K562 (cell line): ENCODE data around the gene CHRNA3. TPM values are rescaled to one million over a fixed set of nuclear protein-coding genes. Genes with fewer than 3 reads are reported as not detected.

Source experiments
- ATF7 ChIP-seq: fragments of 450-650 bp; IDR thresholded peaks from 2 replicates; pipeline ENCODE4 v1.7.1; 2014; ENCODE audit warnings: mild to moderate bottlenecking, moderate library complexity
- CCNT2 ChIP-seq: IDR thresholded peaks from 2 replicates; pipeline ENCODE4 v1.6.1; 2011; ENCODE audit warnings: borderline replicate concordance, low read depth, mild to moderate bottlenecking, moderate library complexity, mixed read lengths, low read length; ENCODE audit not compliant: insufficient read length; ENCODE audit errors: extremely low read depth
- FOXP1 ChIP-seq: sonication (generic); formaldehyde crosslinking; IDR thresholded peaks from 2 replicates; pipeline ENCODE4 v1.8.0; 2022; ENCODE audit warnings: mild to moderate bottlenecking, missing genetic modification reagents
- KDM2B ChIP-seq: fragments of 250-450 bp; sonication (Bioruptor Pico); IDR thresholded peaks from 2 replicates; pipeline ENCODE4 v1.8.0; 2021; ENCODE audit warnings: mild to moderate bottlenecking, moderate library complexity
- KDM4B ChIP-seq, 2 experiments: fragments of 450-650 bp in 1 of 2; sonication (generic) in 1 of 2; IDR thresholded peaks; 2 replicates each; pipeline ENCODE4 v1.6.1; 2016 to 2017; ENCODE audit warnings: borderline replicate concordance in 2 of 2, antibody characterized with exemption in 1 of 2, low read depth in 1 of 2, mild to moderate bottlenecking in 1 of 2
- L3MBTL2 ChIP-seq: fragments of 450-650 bp; IDR thresholded peaks from 2 replicates; pipeline ENCODE4 v1.6.1; 2016; ENCODE audit warnings: mild to moderate bottlenecking, moderate library complexity
- MECOM ChIP-seq: fragments of 250-450 bp; sonication (Bioruptor Pico); IDR thresholded peaks from 2 replicates; pipeline ENCODE4 v1.8.0; 2022; ENCODE audit warnings: inconsistent platforms
- MEIS2 ChIP-seq: fragments of 450-650 bp; IDR thresholded peaks from 2 replicates; pipeline ENCODE4 v1.6.1; 2014; ENCODE audit warnings: mild to moderate bottlenecking; ENCODE audit not compliant: partially characterized antibody
- RCOR1 ChIP-seq, 2 experiments: IDR thresholded peaks; 2 replicates each; pipeline ENCODE4 v1.6.1; 2012; ENCODE audit warnings: low read depth in 2 of 2, low read length in 2 of 2, borderline replicate concordance in 1 of 2, improper control_type of control experiment in 1 of 2
- ZNF639 ChIP-seq, 2 experiments: fragments of 200-800 bp in 1 of 2; sonication (Bioruptor generic) in 1 of 2; sonication (generic) in 1 of 2; formaldehyde crosslinking in 1 of 2; IDR thresholded peaks in 1 of 2; conservative IDR thresholded peaks in 1 of 2; 2 replicates each; pipeline versions ENCODE4 v1.5.0 to v1.6.1; 2016 to 2020; ENCODE audit warnings: missing compliant biosample characterization in 1 of 2, missing genetic modification characterization in 1 of 2, missing genetic modification reagents in 1 of 2
- polyA plus RNA-seq, 8 experiments: library from polyadenylated mRNA; depleted of rRNA in 4 of 8; stranded (reverse) in 5 of 8; unstranded in 3 of 8; fragments of >200 nt; fragmentation: Nextera tagmentation in 2 of 8; fragmentation: Illumina TruSeq in 1 of 8; extraction: Ambion mirVana in 2 of 8; extraction: Trizol in 1 of 8; gene quantifications; 2 replicates each; pipeline versions ENCODE4 v1.2.1 to v1.2.3, GENCODE V29; 2011 to 2014; ENCODE audit warnings: inconsistent platforms in 1 of 8, missing spikeins in 1 of 8
- total RNA-seq, 7 experiments: library from RNA; depleted of rRNA in 6 of 7; stranded (reverse); fragments of >200 nt in 6 of 7; fragmentation: Illumina TruSeq in 2 of 7; extraction: Trizol in 2 of 7; gene quantifications; 2 replicates each; pipeline versions ENCODE4 v1.2.1 to v1.2.3, GENCODE V29; 2011 to 2021; ENCODE audit warnings: low replicate concordance in 1 of 7
- TF ChIP-seq, protein P1 (sequence below), 2 experiments: fragments of 450-650 bp; formaldehyde crosslinking in 1 of 2; IDR thresholded peaks; 2 replicates each; pipeline versions ENCODE4 v1.4.0 to v1.6.1; 2014 to 2020; ENCODE audit warnings: mild to moderate bottlenecking in 2 of 2, borderline replicate concordance in 1 of 2, low read depth in 1 of 2
- TF ChIP-seq, protein P2 (sequence below), 3 experiments: IDR thresholded peaks in 2 of 3; conservative IDR thresholded peaks in 1 of 3; 2 replicates each; pipeline ENCODE4 v1.5.1; 2011 to 2012; ENCODE audit warnings: low read length in 3 of 3, mild to moderate bottlenecking in 3 of 3, control low read depth in 2 of 3, improper control_type of control experiment in 1 of 3, inconsistent platforms in 1 of 3, low read depth in 1 of 3, mixed read lengths in 1 of 3, moderate library complexity in 1 of 3; ENCODE audit not compliant: insufficient read depth in 2 of 3
- TF ChIP-seq, protein P3 (sequence below), 2 experiments: fragments of 450-650 bp in 1 of 2; sonication (generic) in 1 of 2; formaldehyde crosslinking in 1 of 2; IDR thresholded peaks in 1 of 2; conservative IDR thresholded peaks in 1 of 2; 2 replicates each; pipeline versions ENCODE4 v1.6.1 to v1.8.1; 2016 to 2023; ENCODE audit warnings: mild to moderate bottlenecking in 2 of 2, moderate library complexity in 2 of 2, inconsistent platforms in 1 of 2, missing genetic modification reagents in 1 of 2

CHRNA3 gene
- total and polyA plus RNA-seq, 9 of the 15 experiments (the other 6 are each of a cell fraction or from before 2014, with no cell fraction given): 0.01 TPM; not detected in 8

- TF ChIP-seq, protein P1, sequence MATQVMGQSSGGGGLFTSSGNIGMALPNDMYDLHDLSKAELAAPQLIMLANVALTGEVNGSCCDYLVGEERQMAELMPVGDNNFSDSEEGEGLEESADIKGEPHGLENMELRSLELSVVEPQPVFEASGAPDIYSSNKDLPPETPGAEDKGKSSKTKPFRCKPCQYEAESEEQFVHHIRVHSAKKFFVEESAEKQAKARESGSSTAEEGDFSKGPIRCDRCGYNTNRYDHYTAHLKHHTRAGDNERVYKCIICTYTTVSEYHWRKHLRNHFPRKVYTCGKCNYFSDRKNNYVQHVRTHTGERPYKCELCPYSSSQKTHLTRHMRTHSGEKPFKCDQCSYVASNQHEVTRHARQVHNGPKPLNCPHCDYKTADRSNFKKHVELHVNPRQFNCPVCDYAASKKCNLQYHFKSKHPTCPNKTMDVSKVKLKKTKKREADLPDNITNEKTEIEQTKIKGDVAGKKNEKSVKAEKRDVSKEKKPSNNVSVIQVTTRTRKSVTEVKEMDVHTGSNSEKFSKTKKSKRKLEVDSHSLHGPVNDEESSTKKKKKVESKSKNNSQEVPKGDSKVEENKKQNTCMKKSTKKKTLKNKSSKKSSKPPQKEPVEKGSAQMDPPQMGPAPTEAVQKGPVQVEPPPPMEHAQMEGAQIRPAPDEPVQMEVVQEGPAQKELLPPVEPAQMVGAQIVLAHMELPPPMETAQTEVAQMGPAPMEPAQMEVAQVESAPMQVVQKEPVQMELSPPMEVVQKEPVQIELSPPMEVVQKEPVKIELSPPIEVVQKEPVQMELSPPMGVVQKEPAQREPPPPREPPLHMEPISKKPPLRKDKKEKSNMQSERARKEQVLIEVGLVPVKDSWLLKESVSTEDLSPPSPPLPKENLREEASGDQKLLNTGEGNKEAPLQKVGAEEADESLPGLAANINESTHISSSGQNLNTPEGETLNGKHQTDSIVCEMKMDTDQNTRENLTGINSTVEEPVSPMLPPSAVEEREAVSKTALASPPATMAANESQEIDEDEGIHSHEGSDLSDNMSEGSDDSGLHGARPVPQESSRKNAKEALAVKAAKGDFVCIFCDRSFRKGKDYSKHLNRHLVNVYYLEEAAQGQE (IDR thresholded peaks at IDR 0.05; ENCODE audit: borderline replicate concordance): peak; percentile 73
- TF ChIP-seq, protein P1 (CRISPR knock-in tag; IDR thresholded peaks at IDR 0.05; ENCODE audit: low read depth): no peak
- no peak for TF ChIP-seq MECOM
- no peak for TF ChIP-seq ZNF639 (CRISPR knock-in tag; conservative IDR thresholded peaks at IDR 0.05 in 1 of 2, IDR thresholded peaks at IDR 0.05 in 1 of 2)
- TF ChIP-seq, protein P2, sequence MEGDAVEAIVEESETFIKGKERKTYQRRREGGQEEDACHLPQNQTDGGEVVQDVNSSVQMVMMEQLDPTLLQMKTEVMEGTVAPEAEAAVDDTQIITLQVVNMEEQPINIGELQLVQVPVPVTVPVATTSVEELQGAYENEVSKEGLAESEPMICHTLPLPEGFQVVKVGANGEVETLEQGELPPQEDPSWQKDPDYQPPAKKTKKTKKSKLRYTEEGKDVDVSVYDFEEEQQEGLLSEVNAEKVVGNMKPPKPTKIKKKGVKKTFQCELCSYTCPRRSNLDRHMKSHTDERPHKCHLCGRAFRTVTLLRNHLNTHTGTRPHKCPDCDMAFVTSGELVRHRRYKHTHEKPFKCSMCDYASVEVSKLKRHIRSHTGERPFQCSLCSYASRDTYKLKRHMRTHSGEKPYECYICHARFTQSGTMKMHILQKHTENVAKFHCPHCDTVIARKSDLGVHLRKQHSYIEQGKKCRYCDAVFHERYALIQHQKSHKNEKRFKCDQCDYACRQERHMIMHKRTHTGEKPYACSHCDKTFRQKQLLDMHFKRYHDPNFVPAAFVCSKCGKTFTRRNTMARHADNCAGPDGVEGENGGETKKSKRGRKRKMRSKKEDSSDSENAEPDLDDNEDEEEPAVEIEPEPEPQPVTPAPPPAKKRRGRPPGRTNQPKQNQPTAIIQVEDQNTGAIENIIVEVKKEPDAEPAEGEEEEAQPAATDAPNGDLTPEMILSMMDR (IDR thresholded peaks at IDR 0.05 in 2 of 3, conservative IDR thresholded peaks at IDR 0.05 in 1 of 3; ENCODE audit: insufficient read depth in 2 of 3, low read depth in 1 of 3, low read length in 3 of 3): peak; percentile 80 to 87 (median 84)
- TF ChIP-seq CCNT2: no peak
- no peak for TF ChIP-seq KDM4B (IDR thresholded peaks at IDR 0.05; ENCODE audit: borderline replicate concordance in 2 of 2, low read depth in 1 of 2)
- TF ChIP-seq L3MBTL2: peak; percentile 26; the same call in 1 of the 2 replicates
- TF ChIP-seq, protein P3, sequence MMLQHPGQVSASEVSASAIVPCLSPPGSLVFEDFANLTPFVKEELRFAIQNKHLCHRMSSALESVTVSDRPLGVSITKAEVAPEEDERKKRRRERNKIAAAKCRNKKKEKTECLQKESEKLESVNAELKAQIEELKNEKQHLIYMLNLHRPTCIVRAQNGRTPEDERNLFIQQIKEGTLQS (IDR thresholded peaks at IDR 0.05): peak; percentile 66
- TF ChIP-seq, protein P3 (CRISPR knock-in tag; conservative IDR thresholded peaks at IDR 0.05): no peak
- no peak for TF ChIP-seq RCOR1 (IDR thresholded peaks at IDR 0.05; ENCODE audit: borderline replicate concordance in 1 of 2, low read depth in 2 of 2, low read length in 2 of 2)
- no peak for TF ChIP-seq KDM2B (CRISPR knock-in tag)
- TF ChIP-seq FOXP1: 0 out of 2 replicates have a peak, but pooled peaks have one; percentile 60
- TF ChIP-seq ATF7: peak; percentile 38; the same call in 1 of the 2 replicates
- TF ChIP-seq MEIS2: peak; percentile 28
These were observed 2.3 kb downstream of the CHRNA3 start (continued) for GRCh38 chr15:78618490-78618934.
